DOHH2 (cell line): ENCODE results near the gene TCN2.

Source experiments
- CTCF ChIP-seq: fragments of 200-600 bp; sonication (generic); IDR thresholded peaks from one replicate; pipeline ENCODE4 v1.5.1; 2014; ENCODE audit warnings: antibody characterized with exemption, mild to moderate bottlenecking, low read depth, low read length; ENCODE audit not compliant: poor library complexity, severe bottlenecking
- EZH2phosphoT487 ChIP-seq: fragments of 200-600 bp; sonication (generic); IDR thresholded peaks from 2 replicates; pipeline ENCODE4 v1.6.1; 2017; ENCODE audit warnings: borderline replicate concordance, mild to moderate bottlenecking, antibody characterized with exemption, low read length, moderate library complexity, mixed read lengths

DNA sequence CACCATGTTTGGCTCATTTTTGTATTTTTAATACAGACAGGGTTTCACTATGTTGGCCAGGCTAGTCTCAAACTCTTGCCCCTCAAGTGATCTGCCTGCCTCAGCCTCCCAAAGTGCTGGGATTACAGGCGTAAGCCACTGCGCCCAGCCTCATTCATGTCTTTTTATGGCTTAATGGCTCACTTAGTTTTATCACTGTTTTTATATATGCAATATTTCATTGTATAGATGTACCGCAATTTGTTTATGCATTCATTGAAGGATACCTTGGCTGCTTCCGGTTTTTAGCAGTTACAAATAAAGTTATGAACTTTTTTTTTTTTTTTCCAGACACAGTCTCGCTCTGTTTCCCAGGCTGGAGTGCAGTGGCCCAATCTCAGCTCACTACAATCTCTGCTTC is 5.5 kb upstream of the TCN2 start:
- no peak for TF ChIP-seq CTCF
- TF ChIP-seq EZH2phosphoT487: no peak
